ENCODE data around the gene SLCO3A1.
"Not testable (repeated sequence)": the region's sequence is repeated elsewhere in the genome, so short reads cannot be mapped to it uniquely, and the experiment has no call there.

SLCO3A1 gene

DNA sequence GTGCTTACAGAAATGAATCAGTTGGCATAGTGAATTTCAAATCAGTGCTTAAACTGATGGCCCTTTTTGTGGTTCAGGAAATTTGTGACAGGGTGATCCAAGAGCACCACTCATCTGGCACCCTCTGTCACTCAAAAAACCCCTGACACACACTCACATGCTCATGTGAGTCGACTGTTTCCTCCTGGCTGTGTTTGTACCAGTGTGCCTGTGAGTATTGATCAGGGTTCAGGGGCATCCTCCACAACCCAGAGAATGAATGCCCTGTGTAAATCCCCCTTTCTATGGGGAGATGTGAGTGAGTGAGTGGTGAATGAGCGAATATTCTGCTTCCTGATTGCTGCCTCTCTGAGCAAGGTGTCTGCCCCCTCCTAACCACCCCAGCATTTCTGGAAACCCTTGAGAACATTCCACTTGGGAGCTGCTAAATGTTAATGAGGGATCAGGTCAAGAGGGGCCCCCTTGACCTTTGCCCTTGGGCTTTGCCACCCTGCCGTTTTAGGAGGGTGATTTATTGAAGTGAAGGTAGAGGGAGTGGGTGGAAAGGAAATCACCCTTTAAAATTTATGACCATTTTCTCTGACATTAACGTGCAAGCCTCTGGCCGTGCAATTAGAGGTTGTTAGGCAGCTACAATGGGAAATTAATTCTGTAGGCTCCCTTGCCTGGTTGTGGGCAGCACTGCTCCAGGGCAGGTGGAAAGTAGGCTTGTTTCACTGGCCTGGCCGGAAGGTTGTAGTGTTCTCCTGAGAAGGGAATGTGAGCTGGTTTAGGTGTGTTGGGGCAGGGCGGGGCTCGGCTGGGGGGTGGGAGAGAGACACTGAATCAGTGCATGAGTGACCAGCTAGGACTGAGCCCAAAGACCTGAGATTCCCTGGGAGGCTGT, 87.2 kb downstream of the SLCO3A1 start:
- no peak for DNase-seq (ENCODE audit: low spot score)

- no peak for DNase-seq (ENCODE audit: low spot score)
These were observed 88.6 kb downstream of the SLCO3A1 start for GRCh38 chr15:91941871-91942658.

DNA sequence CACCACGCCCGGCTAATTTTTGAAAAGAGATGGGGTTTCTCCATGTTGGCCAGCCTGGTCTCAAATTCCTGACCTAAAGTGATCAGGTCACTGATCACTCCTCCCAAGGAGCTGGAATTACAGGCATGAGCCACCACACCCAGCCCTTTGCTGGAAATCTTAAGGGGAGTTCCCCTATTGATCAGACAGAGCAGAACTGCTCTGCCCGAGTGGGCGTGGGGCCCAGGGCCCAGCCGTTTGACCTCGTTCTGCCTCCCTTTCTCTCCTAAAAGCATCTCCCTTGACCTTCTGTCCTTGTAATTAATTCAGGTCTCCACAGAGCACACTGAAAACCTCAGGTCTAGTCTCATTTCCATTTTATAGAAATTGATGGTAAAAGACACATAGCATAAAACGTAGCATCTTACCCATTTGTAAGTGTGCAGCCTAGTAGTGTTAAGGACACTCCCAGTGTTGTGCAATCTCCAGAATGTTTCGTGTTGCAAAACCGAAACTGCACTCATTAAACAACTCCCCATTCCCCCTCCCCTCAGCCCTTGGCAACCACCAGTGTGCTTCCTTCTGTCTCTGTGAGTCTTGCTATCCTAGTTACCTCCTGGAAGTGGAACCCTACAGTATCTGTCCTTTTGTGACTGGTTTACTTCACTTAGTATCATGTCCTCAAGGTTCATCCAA, 89.3 kb downstream of the SLCO3A1 start:
- no peak for DNase-seq (ENCODE audit: low spot score)

DNA sequence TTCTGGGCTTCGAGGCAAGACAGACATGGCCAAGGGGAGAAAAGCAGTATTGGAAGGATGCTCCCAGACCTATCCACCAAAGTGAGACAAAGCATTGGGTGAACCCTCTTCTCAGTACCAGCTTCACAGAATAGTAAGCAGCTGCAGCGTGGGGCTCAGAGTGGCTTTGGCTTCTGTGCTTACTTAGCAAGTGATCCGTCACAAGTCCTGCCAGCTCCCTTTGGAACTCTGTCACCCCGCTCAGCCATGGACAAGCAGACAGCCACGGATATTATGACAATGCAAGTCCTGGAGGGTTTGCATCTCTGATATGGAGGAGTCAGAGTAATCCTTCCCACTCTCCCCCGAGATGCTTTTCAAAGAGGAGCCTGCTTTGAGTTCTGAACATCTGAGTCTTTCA, 90.8 kb downstream of the SLCO3A1 start:
- DNase-seq (ENCODE audit: low spot score), result no peak

GRCh38 chr15:91945385-91945784, 91.9 kb downstream of the SLCO3A1 start:
- DNase-seq (ENCODE audit: low spot score), result no peak

GRCh38 chr15:91946075-91946474, 92.6 kb downstream of the SLCO3A1 start:
- no peak for DNase-seq (ENCODE audit: low spot score)

GRCh38 chr15:91946581-91947292, 93.2 kb downstream of the SLCO3A1 start:
- no peak for DNase-seq (ENCODE audit: low spot score)

GRCh38 chr15:91947293-91947679, 93.8 kb downstream of the SLCO3A1 start:
- DNase-seq (ENCODE audit: low spot score), result no peak

DNA sequence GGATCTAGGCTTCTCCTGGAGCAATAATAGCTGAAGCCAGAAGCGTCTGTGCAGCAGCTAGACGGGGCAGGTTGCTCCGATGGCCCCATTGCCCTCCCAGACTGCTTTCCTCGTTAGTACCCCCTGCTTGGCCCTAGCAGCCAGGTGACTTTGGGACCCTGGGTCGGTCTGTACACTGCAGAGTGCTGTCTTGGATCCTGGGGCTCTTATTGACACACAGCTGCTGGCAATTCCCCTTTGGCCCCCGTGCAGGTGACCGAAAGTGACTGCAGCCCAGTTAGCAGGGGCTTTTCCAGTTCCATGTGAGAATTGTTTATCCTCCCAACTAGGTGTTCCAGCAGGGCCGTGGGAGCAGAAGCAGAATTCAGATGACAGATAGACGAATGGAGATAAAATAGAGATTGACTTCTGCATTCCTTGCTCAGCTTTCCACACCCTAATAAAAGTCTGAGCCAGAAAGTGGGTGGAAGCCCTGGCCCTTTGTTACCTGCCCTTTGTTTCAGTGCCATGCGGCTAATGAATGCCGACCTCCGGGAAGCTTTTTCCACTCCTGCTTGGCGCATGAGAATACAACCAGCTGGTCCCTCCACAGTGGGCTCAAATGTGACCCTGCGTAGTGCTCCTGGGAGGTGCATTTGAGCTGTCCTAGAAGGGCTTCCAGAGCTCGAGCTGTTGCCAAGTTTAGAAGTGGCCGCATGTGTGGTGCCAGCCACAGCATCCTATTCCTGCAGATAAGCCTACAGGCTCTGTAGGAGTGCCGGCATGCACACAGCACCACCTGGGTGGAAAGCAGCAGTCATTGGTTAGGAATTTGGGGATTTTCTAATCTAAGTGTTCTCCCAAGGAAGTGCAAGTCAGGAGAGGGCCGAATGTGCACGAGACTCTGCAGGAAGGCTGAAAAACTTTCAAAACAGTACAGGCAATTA, 94.4 kb downstream of the SLCO3A1 start:
- no peak for DNase-seq (ENCODE audit: low spot score)

GRCh38 chr15:91949361-91949760, 95.9 kb downstream of the SLCO3A1 start:
- DNase-seq (ENCODE audit: low spot score), result no peak

- no peak for DNase-seq (ENCODE audit: low spot score)
These were observed 96.5 kb downstream of the SLCO3A1 start for GRCh38 chr15:91950054-91950453.

DNA sequence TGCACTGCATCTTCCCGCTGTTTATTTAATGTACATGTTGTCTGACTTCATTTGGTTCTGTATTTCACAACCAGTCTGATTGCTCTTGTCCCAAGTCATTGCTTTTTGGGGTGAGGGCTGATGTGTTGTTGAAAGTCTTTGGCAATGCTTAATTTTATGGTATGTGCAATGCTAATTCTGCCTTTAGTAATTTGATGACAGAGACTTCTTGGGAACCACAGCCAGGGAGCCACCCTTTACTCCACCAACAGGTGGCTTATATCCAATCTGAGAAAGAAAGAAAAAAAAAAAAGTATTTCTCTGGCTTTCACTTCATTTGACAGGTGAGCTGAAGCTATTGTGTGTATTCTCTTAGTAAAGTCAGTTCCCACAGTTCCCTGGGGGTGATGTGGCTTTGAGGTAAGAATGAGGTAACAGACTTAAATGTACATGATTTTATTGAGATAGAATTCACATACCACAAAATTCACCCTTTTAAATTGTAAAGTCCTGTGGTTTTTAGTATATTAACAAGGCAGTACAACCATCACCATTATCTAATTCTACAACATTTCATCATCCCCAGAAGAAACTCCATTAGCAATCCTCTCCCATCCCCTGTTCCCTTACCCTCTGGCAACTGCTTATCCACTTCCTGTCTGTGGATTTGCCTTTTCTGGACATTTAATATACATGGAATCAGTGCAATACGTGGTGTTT, 97.3 kb downstream of the SLCO3A1 start:
- no peak for DNase-seq (ENCODE audit: low spot score)

GRCh38 chr15:91952216-91952615, 98.7 kb downstream of the SLCO3A1 start:
- DNase-seq (ENCODE audit: low spot score), result no peak

DNA sequence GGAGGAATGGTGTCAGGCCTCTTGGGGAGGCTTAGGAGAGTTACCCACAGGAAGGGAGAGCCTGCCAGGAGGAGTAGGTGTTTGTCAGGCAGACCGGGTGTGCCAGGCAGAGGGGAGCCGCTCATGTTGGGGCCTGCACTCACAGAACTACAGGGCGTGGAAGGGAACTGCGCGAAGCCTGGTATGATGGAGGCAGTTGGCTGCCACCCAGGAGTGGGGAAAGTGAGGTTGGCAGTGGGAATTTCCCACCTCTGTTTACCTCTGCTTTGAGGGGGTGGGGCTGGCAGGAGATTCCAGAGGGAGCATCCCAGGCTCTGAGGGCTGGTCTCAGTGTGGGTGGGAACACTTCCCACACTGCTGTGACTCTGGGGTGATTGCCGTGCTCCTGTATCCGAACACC, 99.9 kb downstream of the SLCO3A1 start:
- no peak for DNase-seq (ENCODE audit: low spot score)

DNA sequence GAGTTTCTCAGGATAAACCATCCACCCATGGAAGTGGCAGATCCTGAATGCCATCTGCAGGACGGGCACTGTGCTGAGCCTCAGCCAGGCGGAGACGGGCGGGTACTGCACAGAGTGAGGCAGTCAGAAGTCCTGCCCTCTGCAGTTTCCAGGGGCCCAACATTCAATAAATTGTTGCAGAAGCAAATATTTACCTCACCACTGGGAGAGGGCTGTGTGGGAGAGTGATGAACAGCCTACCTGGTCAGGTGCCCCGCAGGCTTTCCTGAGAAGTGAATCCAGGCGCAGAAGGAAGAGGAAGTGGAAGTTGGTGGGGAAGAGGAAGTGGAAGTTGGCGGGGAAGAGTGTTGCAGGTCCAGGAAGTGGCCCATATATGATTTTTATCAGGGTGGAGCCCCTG, 100.8 kb downstream of the SLCO3A1 start:
- DNase-seq (ENCODE audit: low spot score), result peak; percentile 20

DNA sequence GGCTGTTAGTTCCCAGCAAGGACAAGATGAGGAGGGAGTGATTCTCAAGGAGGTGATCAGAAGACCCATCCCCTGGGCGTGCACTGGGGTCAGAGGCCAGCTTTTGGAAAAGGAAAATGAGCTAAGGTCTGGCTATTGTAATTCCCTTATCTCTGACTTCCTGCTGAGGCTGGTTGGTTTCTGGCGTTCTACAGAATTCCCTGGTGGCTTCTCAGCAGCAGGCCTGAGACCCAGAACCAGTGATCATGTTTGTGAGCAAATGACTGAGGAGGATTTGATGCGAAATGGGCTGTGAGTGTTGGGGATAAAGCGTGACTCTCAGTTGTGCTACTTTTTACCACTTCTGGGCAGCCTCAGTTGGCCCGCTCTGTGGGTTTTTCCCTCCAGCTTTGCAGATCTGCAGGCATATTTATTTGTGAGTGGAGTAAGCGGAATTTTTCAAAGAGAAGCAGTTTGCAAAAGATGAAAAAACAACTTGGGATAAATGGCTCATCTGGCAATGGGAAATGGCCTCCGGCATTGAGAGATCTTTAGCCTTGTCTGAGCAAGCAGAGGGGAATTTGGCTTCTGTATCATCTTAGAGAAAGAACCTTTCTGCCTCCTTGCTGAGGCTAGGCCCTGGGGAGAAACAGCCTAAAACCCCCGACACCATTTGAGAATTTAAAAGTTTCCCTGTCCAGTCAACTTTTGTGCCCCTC, 102.7 kb downstream of the SLCO3A1 start:
- no peak for DNase-seq (ENCODE audit: low spot score)

DNA sequence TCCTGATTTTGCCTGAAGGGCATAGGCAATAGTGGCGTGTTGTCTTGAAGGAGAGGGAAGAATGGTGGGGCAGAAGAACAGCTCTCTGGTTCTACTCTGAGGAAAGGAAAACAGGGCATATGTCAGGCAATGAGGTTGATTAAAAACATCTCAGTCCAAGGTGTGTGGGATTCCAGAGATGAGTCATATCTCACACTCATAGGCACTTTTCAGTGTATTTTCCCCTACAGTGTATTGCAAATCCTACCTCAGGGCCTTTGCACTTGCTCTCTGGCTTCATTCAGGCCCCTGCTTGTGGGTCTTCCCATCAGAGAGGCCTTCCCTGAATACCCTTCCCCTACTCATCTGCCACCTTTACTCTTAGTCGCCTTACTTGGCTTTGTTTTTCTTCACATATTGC, 107.8 kb downstream of the SLCO3A1 start:
- no peak for DNase-seq (ENCODE audit: low spot score)

- DNase-seq (ENCODE audit: low spot score), result not testable (repeated sequence)
These were observed 110.2 kb downstream of the SLCO3A1 start for GRCh38 chr15:91963747-91964146.

GRCh38 chr15:91965501-91966193, 112.1 kb downstream of the SLCO3A1 start:
- no peak for DNase-seq (ENCODE audit: low spot score)

All from germinal center (tissue), 1 donor.